ENCODE data around the gene BRF1. TPM values are rescaled to one million over a fixed set of nuclear protein-coding genes. Genes with fewer than 3 reads are reported as not detected.

BRF1 gene
- total RNA-seq, 1 experiment from 2014 or later = 26.4 TPM

- Mint-ChIP-seq H3K4me3 (no peak overlapping the region), H3K36me3 (no peaks in the 10 kb centered on the region), H3K4me1 (peaks cover 22% of the 10 kb centered on the region), H3K27me3 (ENCODE audit: low read depth) (peaks cover 20% of the 10 kb centered on the region), H3K27ac (no peak overlapping the region), H3K9me3 (peaks cover 7% of the 10 kb centered on the region)
- ChIA-PET POLR2A (no interaction called here), CTCF (interaction anchor here (1.3 to 6.3 kb wide), 4 partner anchors 12 to 103 kb away, joined by 3 to 33 read pairs (median 8); partner anchors contain the start of gene JAG2)
- ATAC-seq (no peak), DNase-seq (ENCODE audit: low spot score) (no peak)
- TF ChIP-seq OVOL2 (CRISPR knock-in tag; IDR thresholded peaks at IDR 0.05; ENCODE audit: borderline replicate concordance) (no peak), MYBL2 (CRISPR knock-in tag; IDR thresholded peaks at IDR 0.05) (no peak), JAZF1 (CRISPR knock-in tag; IDR thresholded peaks at IDR 0.05) (no peak), RELA (CRISPR knock-in tag; IDR thresholded peaks at IDR 0.05; ENCODE audit: borderline replicate concordance) (no peak)
These were observed 107.7 kb downstream of the BRF1 start for GRCh38 chr14:105192866-105193731.

GRCh38 chr14:105187935-105188524 lies 112.8 kb downstream of the BRF1 start:
- CTCF ChIA-PET = interaction anchor here (0.6 to 2.9 kb wide), 11 partner anchors 7 to 102 kb away, joined by 3 to 28 read pairs (median 4); partner anchors contain the start of genes JAG2 and NUDT14
- POLR2A ChIA-PET = no interaction called here

DNA sequence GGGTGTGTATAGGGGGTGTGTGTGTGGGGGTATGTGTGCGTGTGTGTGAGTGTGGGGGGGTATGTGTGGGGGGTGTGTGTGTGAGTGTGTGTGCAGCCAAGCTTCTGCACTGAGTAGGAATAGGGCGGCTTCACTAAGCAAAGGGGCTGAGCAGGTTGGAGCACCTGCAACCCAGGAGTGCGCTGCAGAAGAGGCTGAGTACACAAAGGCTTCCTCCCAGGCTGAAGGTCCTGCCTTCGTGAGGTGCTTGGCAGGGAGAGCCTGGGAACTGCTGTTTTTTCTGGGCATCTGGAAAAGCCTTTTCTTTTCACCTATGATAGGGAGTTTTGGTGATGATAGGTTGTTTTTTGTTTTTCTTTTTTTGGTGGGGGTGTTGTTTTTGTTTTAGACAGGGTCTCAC lies 113.7 kb downstream of the BRF1 start:
- no peaks in the 10 kb centered on the region for H3K36me3 Mint-ChIP-seq
- ATAC-seq = no peak
- no peak overlapping the region for H3K27ac Mint-ChIP-seq
- H3K4me1 Mint-ChIP-seq = peaks cover 12% of the 10 kb centered on the region
- CTCF ChIA-PET = interaction anchor here (0.9 to 2.9 kb wide), 5 partner anchors 11 to 96 kb away, joined by 4 to 28 read pairs (median 6); partner anchors contain the start of gene JAG2
- peaks cover 24% of the 10 kb centered on the region for H3K27me3 Mint-ChIP-seq (ENCODE audit: low read depth)
- POLR2A ChIA-PET = no interaction called here
- DNase-seq (ENCODE audit: low spot score) = no peak
- peaks cover 12% of the 10 kb centered on the region for H3K9me3 Mint-ChIP-seq
- no peak overlapping the region for H3K4me3 Mint-ChIP-seq
- TF ChIP-seq GABPB1 (CRISPR knock-in tag; IDR thresholded peaks at IDR 0.05) = no peak
- no peak for TF ChIP-seq TEAD4 (CRISPR knock-in tag; IDR thresholded peaks at IDR 0.05)
- TF ChIP-seq ZSCAN18 (CRISPR knock-in tag; IDR thresholded peaks at IDR 0.05) = no peak
- TF ChIP-seq, protein P1, sequence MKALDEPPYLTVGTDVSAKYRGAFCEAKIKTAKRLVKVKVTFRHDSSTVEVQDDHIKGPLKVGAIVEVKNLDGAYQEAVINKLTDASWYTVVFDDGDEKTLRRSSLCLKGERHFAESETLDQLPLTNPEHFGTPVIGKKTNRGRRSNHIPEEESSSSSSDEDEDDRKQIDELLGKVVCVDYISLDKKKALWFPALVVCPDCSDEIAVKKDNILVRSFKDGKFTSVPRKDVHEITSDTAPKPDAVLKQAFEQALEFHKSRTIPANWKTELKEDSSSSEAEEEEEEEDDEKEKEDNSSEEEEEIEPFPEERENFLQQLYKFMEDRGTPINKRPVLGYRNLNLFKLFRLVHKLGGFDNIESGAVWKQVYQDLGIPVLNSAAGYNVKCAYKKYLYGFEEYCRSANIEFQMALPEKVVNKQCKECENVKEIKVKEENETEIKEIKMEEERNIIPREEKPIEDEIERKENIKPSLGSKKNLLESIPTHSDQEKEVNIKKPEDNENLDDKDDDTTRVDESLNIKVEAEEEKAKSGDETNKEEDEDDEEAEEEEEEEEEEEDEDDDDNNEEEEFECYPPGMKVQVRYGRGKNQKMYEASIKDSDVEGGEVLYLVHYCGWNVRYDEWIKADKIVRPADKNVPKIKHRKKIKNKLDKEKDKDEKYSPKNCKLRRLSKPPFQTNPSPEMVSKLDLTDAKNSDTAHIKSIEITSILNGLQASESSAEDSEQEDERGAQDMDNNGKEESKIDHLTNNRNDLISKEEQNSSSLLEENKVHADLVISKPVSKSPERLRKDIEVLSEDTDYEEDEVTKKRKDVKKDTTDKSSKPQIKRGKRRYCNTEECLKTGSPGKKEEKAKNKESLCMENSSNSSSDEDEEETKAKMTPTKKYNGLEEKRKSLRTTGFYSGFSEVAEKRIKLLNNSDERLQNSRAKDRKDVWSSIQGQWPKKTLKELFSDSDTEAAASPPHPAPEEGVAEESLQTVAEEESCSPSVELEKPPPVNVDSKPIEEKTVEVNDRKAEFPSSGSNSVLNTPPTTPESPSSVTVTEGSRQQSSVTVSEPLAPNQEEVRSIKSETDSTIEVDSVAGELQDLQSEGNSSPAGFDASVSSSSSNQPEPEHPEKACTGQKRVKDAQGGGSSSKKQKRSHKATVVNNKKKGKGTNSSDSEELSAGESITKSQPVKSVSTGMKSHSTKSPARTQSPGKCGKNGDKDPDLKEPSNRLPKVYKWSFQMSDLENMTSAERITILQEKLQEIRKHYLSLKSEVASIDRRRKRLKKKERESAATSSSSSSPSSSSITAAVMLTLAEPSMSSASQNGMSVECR (CRISPR knock-in tag; IDR thresholded peaks at IDR 0.05; ENCODE audit: borderline replicate concordance) = no peak
- no peak for TF ChIP-seq HMGA2 (CRISPR knock-in tag; IDR thresholded peaks at IDR 0.05)
- no peak for TF ChIP-seq NFYB (CRISPR knock-in tag; conservative IDR thresholded peaks at IDR 0.05; ENCODE audit: low read depth)
- no peak for TF ChIP-seq SMAD4 (CRISPR knock-in tag; IDR thresholded peaks at IDR 0.05)
- no peak for TF ChIP-seq ZNF232 (CRISPR knock-in tag; IDR thresholded peaks at IDR 0.05)
- TF ChIP-seq FOXK1 (CRISPR knock-in tag; IDR thresholded peaks at IDR 0.05) = no peak
- TF ChIP-seq, protein P2, sequence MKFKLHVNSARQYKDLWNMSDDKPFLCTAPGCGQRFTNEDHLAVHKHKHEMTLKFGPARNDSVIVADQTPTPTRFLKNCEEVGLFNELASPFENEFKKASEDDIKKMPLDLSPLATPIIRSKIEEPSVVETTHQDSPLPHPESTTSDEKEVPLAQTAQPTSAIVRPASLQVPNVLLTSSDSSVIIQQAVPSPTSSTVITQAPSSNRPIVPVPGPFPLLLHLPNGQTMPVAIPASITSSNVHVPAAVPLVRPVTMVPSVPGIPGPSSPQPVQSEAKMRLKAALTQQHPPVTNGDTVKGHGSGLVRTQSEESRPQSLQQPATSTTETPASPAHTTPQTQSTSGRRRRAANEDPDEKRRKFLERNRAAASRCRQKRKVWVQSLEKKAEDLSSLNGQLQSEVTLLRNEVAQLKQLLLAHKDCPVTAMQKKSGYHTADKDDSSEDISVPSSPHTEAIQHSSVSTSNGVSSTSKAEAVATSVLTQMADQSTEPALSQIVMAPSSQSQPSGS (CRISPR knock-in tag; IDR thresholded peaks at IDR 0.05; ENCODE audit: borderline replicate concordance, low read depth) = no peak

More at GRCh38 chr14:105187935-105188524, 112.8 kb downstream of the BRF1 start:
- Mint-ChIP-seq H3K27me3 (ENCODE audit: low read depth) (peaks cover 17% of the 10 kb centered on the region), H3K9me3 (peaks cover 12% of the 10 kb centered on the region), H3K4me1 (peaks cover 12% of the 10 kb centered on the region), H3K27ac (no peak overlapping the region), H3K36me3 (no peaks in the 10 kb centered on the region), H3K4me3 (no peak overlapping the region)
- DNase-seq (ENCODE audit: low spot score) (peak; percentile 52), ATAC-seq (0 out of 2 replicates have a peak, but pooled peaks have one; percentile 34)
- TF ChIP-seq USF2 (CRISPR knock-in tag; IDR thresholded peaks at IDR 0.05) (peak; percentile 27; the same call in 1 of the 2 replicates), KAT7 (CRISPR knock-in tag; IDR thresholded peaks at IDR 0.05; ENCODE audit: borderline replicate concordance) (no peak)

Measured in WTC11 (cell line).